Endothelial cell of umbilical vein (primary cell): ENCODE results near the gene FAAH.

Experiments used
- CTCF ChIP-seq, 2 donors: IDR thresholded peaks; 1 replicate in 1 of 2; 2 replicates in 1 of 2; pipeline ENCODE4 v1.5.1; 2011; ENCODE audit warnings: low read length in 2 of 2, mild to moderate bottlenecking in 2 of 2, moderate library complexity in 2 of 2, control low read depth in 1 of 2, inconsistent platforms in 1 of 2, low read depth in 1 of 2; ENCODE audit not compliant: insufficient read depth in 1 of 2; ENCODE audit errors: extremely low read depth in 1 of 2
- MYC ChIP-seq: IDR thresholded peaks from one replicate; pipeline ENCODE4 v1.6.1; 2011; ENCODE audit warnings: mild to moderate bottlenecking, low read depth, low read length
- POLR2A ChIP-seq: IDR thresholded peaks from 2 replicates; pipeline ENCODE4 v1.6.1; 2012; ENCODE audit warnings: low read depth, mild to moderate bottlenecking, control low read depth, low read length
- POLR2AphosphoS5 ChIP-seq: IDR thresholded peaks from 2 replicates; pipeline ENCODE4 v1.6.1; 2012; ENCODE audit warnings: low read depth, mild to moderate bottlenecking, control low read depth, low read length, moderate library complexity; ENCODE audit not compliant: insufficient read depth

- TF ChIP-seq CTCF (IDR thresholded peaks at IDR 0.05; ENCODE audit: extremely low read depth in 1 of 2, insufficient read depth in 1 of 2, low read depth in 1 of 2, low read length in 2 of 2): no peak
- TF ChIP-seq POLR2A: no peak
- no peak for TF ChIP-seq POLR2AphosphoS5
- no peak for TF ChIP-seq MYC
Measured at GRCh38 chr1:46410156-46411009, 16.3 kb downstream of the FAAH start.
